GM10248 (cell line): ENCODE data around the gene CACNA1I.

ENCODE experiments used
- CTCF ChIA-PET: fragments of 300-600 bp; sonication (Branson Sonifier 250); formaldehyde crosslinking; extraction: SDS; loops from one replicate; lab custom pipeline; 2021; ENCODE audit warnings: antibody characterized with exemption; lab: Yijun Ruan, JAX
- POLR2A ChIA-PET: fragments of 350-650 bp; sonication (Branson Sonifier 250); formaldehyde crosslinking; extraction: SDS; loops from one replicate; lab custom pipeline; 2020; ENCODE audit warnings: antibody characterized with exemption; lab: Yijun Ruan, JAX
- DNase-seq: peaks from one replicate; pipeline ENCODE4 v3.0.0; 2012; ENCODE audit errors: extremely low spot score
- TF ChIP-seq, protein P1 (sequence below): IDR thresholded peaks from 2 replicates; pipeline ENCODE4 v1.5.1; 2012; ENCODE audit warnings: mild to moderate bottlenecking, low read depth; ENCODE audit errors: extremely low read depth, missing control alignments, control extremely low read depth

The CACNA1I gene

DNA sequence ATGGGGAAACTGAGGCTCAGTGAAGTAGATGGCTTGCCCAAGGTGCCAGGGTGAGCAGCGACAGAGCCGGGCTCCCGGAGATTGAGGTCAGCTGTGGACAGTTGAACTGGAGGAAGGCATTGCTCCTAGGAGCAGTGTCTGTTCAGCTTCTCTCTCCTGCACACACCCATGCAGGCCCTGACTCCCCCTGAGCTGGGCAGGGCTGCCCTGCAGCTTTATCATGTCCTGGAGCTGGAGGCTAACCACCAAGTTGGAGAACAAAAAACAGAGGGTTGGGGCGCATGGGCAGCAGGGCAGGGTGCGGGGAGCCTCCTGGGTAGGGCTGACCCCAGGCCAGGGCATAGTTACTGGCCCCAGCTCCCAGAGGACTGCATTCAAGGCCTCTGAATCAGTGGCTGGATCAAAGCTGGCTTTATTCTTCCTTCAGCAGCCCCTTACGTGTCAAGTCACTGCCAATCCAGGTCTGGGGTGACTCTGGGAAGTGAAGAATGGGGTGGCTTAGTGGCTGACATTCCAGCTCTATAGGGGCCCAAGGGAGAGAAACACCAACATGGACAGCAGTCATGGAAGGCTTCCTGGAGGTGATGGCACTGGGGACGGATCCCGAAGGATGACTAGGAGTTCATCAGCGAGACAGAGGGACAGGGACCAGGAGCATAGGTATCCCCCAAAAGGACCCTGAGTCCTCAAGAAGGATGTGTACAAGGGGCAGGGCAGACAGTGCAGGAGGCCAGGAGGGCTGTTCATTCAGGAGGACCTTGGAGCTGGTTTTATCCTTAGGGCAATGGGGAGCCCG, 83.8 kb downstream of the CACNA1I start:
- TF ChIP-seq, protein P1, sequence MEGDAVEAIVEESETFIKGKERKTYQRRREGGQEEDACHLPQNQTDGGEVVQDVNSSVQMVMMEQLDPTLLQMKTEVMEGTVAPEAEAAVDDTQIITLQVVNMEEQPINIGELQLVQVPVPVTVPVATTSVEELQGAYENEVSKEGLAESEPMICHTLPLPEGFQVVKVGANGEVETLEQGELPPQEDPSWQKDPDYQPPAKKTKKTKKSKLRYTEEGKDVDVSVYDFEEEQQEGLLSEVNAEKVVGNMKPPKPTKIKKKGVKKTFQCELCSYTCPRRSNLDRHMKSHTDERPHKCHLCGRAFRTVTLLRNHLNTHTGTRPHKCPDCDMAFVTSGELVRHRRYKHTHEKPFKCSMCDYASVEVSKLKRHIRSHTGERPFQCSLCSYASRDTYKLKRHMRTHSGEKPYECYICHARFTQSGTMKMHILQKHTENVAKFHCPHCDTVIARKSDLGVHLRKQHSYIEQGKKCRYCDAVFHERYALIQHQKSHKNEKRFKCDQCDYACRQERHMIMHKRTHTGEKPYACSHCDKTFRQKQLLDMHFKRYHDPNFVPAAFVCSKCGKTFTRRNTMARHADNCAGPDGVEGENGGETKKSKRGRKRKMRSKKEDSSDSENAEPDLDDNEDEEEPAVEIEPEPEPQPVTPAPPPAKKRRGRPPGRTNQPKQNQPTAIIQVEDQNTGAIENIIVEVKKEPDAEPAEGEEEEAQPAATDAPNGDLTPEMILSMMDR: no peak
- POLR2A ChIA-PET: no interaction called here
- CTCF ChIA-PET: no interaction called here
- DNase-seq: no peak

DNA sequence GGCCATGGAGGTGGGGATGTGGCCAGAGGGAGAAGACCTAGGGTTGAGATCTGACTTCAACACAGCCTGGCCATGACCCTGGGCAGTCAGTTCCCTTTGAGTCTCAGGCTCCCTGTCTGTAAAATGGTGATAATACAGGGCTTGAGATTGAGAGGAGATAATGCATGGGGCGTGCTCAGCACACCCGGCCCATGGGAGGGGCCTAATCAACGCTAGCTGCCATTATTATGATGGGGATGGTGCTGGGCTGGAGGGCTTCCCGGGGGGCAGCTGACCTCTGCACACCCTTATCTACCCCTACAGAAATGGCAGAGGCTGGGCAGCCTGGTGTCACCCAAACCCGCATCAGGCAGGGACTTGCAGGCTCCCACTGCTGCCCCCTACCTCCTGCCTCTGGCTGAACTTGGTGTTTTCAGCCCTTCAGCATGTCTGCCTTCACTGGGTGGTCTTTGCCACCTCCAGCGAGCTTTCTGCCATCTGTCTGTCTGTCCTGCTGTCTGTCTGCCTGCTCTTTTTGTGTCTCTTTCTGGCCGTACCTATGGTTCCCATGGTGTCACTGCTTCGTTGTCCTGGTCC, 84.5 kb downstream of the CACNA1I start:
- ChIA-PET CTCF (no interaction called here), POLR2A (no interaction called here)
- no peak for DNase-seq
- TF ChIP-seq, protein P1: no peak

DNA sequence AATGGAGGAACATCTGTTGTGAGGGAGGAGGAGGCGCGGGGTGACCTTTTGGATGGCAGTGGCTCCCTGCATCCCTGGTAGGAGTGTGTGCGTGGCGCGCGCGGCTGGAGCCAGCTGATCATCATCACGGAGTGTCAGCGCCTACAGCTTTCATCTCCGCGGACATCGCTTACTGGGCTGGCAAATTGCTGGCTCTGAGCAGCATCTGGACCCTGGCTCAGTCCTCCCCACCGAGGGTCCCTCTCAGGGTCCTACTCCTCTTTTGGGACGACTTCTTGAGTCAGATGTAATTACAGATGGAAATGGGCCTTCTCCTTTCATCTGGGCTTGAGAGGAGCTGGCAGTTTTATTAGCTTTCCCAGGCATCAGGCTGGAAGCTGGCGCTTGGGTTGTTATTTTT, 85.3 kb downstream of the CACNA1I start:
- TF ChIP-seq, protein P1: no peak
- CTCF ChIA-PET: interaction anchor here (1.0 to 1.3 kb wide), 2 partner anchors 12 to 20 kb away, joined by 3 to 5 read pairs; no protein-coding TSS in a partner anchor
- no peak for DNase-seq
- POLR2A ChIA-PET: interaction anchor here (0.5 kb wide), 1 partner anchor 643 kb away, joined by 3 read pairs; no protein-coding TSS in a partner anchor

DNA sequence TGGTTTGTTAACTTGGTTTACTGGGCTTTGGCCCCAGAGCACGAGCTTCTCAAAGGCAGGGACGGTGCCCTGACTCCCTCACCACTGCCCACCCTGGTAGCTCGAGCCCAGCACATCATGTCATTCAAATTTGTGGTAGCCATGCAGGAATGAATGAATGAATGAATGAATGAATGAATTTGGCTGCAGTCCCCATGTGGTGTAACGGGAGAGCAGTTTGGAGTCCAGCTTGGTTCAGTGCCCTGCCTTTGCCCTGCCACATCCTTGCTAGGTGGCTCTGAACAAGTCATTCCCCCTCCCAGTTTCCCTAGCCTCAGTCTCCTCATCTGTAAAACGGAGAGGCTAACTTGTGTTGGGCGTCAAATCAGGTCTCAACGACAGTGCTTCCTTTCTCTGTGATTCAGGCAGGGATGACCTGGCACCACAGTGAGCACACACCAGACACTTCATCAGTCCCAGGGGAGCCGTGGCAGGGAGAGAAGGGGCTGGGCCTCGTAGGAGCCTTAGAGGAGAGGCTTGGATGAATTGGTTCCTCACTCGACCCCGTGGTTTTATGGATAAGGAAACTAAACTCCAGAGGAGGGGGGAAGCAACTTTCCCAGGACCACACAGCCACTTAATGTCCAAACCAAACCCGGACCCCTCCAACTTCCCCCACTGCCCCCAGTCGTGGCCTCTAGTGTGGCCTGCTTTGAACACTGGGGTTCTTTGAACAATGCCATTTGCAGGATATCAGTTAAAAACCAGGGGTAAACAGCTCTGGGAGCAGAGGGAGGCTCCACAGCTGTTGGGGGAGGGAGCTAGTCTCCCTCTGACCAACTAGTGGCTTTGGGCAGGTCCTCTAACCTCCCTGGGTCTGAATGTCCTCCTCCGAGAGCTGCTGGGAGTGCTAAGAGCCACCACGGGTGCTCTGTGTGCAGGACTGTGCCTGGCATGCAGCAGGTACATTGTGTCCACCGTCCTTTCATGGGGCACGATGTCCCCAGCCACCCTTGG, 86.2 kb downstream of the CACNA1I start:
- ChIA-PET CTCF (interaction anchor here (1.0 to 1.3 kb wide), 2 partner anchors 11 to 21 kb away, joined by 3 to 5 read pairs; no protein-coding TSS in a partner anchor), POLR2A (interaction anchor here (0.5 kb wide), 1 partner anchor 642 kb away, joined by 3 read pairs; no protein-coding TSS in a partner anchor)
- TF ChIP-seq, protein P1: no peak
- no peak for DNase-seq

DNA sequence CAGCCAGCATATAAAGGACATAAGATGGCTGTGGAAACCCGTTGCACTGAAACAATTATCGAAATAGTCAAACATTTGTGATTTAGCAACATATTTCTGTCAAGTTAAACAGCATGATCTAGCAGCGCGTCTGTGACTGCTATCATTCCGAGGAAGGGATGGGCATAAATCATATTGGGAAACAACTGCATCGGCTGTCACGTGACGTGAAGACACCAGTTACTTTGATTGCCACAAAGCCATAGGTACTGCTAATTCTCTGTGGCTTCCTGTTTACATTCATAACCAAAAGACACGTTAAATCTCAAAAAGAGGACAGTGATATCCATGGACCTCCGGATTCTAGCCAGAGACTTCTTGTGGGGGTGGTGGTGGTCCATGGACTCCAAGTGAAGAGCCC, 87.8 kb downstream of the CACNA1I start:
- DNase-seq: no peak
- CTCF ChIA-PET: no interaction called here
- TF ChIP-seq, protein P1: no peak
- POLR2A ChIA-PET: no interaction called here

DNA sequence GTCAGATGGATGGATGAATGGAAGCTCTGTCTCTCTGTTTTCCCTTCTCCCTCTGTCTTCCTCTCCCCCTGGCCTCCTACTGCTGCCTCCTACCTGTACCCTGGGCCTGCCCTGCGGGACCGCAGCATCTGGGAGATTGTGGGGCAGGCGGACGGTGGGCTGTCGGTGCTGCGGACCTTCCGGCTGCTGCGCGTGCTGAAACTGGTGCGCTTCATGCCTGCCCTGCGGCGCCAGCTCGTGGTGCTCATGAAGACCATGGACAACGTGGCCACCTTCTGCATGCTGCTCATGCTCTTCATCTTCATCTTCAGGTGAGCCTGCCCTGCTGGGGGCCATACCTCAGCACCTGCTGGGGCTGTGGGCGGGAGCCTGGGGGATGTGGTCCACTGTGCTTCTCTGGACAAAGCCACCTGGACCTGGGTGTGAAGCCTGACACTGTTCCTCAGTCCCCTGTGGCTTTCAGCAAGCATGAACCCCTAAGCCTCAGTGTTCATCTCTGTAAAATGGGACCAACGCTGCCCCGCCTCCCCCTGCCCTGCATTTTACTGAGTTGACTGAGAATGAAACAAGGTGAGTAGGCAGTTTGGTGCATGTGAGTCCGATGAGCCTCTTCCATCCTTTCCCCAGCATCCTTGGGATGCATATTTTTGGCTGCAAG, 88.4 kb downstream of the CACNA1I start:
- CTCF ChIA-PET: no interaction called here
- TF ChIP-seq, protein P1: no peak
- POLR2A ChIA-PET: no interaction called here
- DNase-seq: no peak
